DOHH2 (cell line): ENCODE data around the gene MEIG1.
A peak's percentile ranks its signal among the peaks of the same experiment; 100 is the strongest.

Experiments used
- H3F3A ChIP-seq: fragments of 200-600 bp; sonication (generic), shearing (Covaris generic); 2 replicates; pipeline ENCODE4 v1.6.0; 2016; ENCODE audit warnings: antibody characterized with exemption, mild to moderate bottlenecking; ENCODE audit not compliant: control insufficient read depth, insufficient read depth
- H3K27ac ChIP-seq: fragments of 200-600 bp; sonication (generic); 2 replicates; pipeline ENCODE4 v1.5.1; 2014; ENCODE audit warnings: low read depth, mild to moderate bottlenecking, low read length, moderate library complexity
- H3K27me3 ChIP-seq: fragments of 200-600 bp; sonication (generic); 2 replicates; pipeline ENCODE4 v1.6.1; 2014; ENCODE audit warnings: mild to moderate bottlenecking, low read length, mixed read lengths; ENCODE audit not compliant: control insufficient read depth
- H3K36me3 ChIP-seq: fragments of 200-600 bp; sonication (generic); 2 replicates; pipeline ENCODE4 v1.6.1; 2014; ENCODE audit warnings: mild to moderate bottlenecking, low read length, moderate library complexity, mixed read lengths; ENCODE audit not compliant: control insufficient read depth
- H3K4me1 ChIP-seq: fragments of 200-600 bp; sonication (generic); 2 replicates; pipeline ENCODE4 v1.6.1; 2014; ENCODE audit warnings: mild to moderate bottlenecking, low read length, mixed read lengths; ENCODE audit not compliant: control insufficient read depth
- H3K4me2 ChIP-seq: fragments of 200-600 bp; sonication (generic); 2 replicates; pipeline ENCODE4 v1.6.0; 2014; ENCODE audit warnings: mild to moderate bottlenecking, low read length, moderate library complexity
- H3K4me3 ChIP-seq: fragments of 200-600 bp; sonication (generic); 2 replicates; pipeline ENCODE4 v1.5.1; 2014; ENCODE audit warnings: mild to moderate bottlenecking, low read length, mixed read lengths
- H3K79me2 ChIP-seq: fragments of 200-600 bp; sonication (generic); 2 replicates; pipeline ENCODE4 v1.6.1; 2014; ENCODE audit warnings: mild to moderate bottlenecking, low read length, mixed read lengths; ENCODE audit not compliant: control insufficient read depth
- H3K9me2 ChIP-seq: fragments of 200-600 bp; sonication (generic); replicated peaks from 2 replicates; pipeline ENCODE4 v1.6.1; 2014; ENCODE audit warnings: mild to moderate bottlenecking, low read length, mixed read lengths; ENCODE audit not compliant: control insufficient read depth
- H3K9me3 ChIP-seq: fragments of 200-600 bp; sonication (generic); 2 replicates; pipeline ENCODE4 v1.6.1; 2014; ENCODE audit warnings: antibody characterized with exemption, low read length, mixed read lengths; ENCODE audit not compliant: control insufficient read depth, insufficient read depth
- H4K20me1 ChIP-seq: fragments of 200-600 bp; sonication (generic); 2 replicates; pipeline ENCODE4 v1.6.0; 2014; ENCODE audit warnings: low read depth, mild to moderate bottlenecking, antibody characterized with exemption, low read length, moderate library complexity; ENCODE audit not compliant: control insufficient read depth, insufficient read depth
- CTCF ChIP-seq: fragments of 200-600 bp; sonication (generic); IDR thresholded peaks from one replicate; pipeline ENCODE4 v1.5.1; 2014; ENCODE audit warnings: antibody characterized with exemption, mild to moderate bottlenecking, low read depth, low read length; ENCODE audit not compliant: poor library complexity, severe bottlenecking
- EZH2phosphoT487 ChIP-seq: fragments of 200-600 bp; sonication (generic); IDR thresholded peaks from 2 replicates; pipeline ENCODE4 v1.6.1; 2017; ENCODE audit warnings: borderline replicate concordance, mild to moderate bottlenecking, antibody characterized with exemption, low read length, moderate library complexity, mixed read lengths

Gene MEIG1

GRCh38 chr10:14959221-14960057, at the start of gene MEIG1:
Gene MEIG1, plus strand, starts transcription at chr10:14959388. Its CDS starts 7,081 bp downstream, at chr10:14966469.
- H3K4me3 ChIP-seq, result peak within 1 kb of the TSS; percentile 96
- no peaks in the 10 kb centered on the region for H3K9me3 ChIP-seq
- peaks cover 23% of the 10 kb centered on the region for H3F3A ChIP-seq
- peak within 1 kb of the TSS; percentile 94 for H3K27ac ChIP-seq
- H3K27me3 ChIP-seq, result no peaks in the 10 kb centered on the region
- no peak for TF ChIP-seq EZH2phosphoT487
- no peak for TF ChIP-seq CTCF
- peaks cover 3% of the 10 kb centered on the region; the same call in 1 of the 2 replicates for H3K36me3 ChIP-seq
- H3K4me2 ChIP-seq, result peak within 1 kb of the TSS; percentile 90
- H4K20me1 ChIP-seq, result no peaks in the 10 kb centered on the region
- peaks cover 24% of the 10 kb centered on the region for H3K4me1 ChIP-seq
- H3K79me2 ChIP-seq, result no peaks in the 10 kb centered on the region
- no peaks in the 10 kb centered on the region for H3K9me2 ChIP-seq

GRCh38 chr10:14910953-14911352, 48.2 kb upstream of the MEIG1 start:
- Histone ChIP-seq H3K79me2 (peaks cover 51% of the 10 kb centered on the region), H3F3A (peaks cover 16% of the 10 kb centered on the region), H3K4me1 (no peaks in the 10 kb centered on the region), H4K20me1 (no peaks in the 10 kb centered on the region; the same call in 1 of the 2 replicates), H3K27me3 (no peaks in the 10 kb centered on the region), H3K4me3 (no peak overlapping the region), H3K9me2 (no peaks in the 10 kb centered on the region), H3K36me3 (peaks cover 99% of the 10 kb centered on the region), H3K4me2 (no peak overlapping the region), H3K9me3 (no peaks in the 10 kb centered on the region), H3K27ac (no peak overlapping the region)
- TF ChIP-seq CTCF (no peak), EZH2phosphoT487 (no peak)

GRCh38 chr10:14911801-14912200, 47.4 kb upstream of the MEIG1 start:
- Histone ChIP-seq H3K27ac (no peak overlapping the region), H3K4me1 (no peaks in the 10 kb centered on the region), H3K4me2 (no peak overlapping the region), H4K20me1 (no peaks in the 10 kb centered on the region; the same call in 1 of the 2 replicates), H3K79me2 (peaks cover 59% of the 10 kb centered on the region), H3K9me2 (no peaks in the 10 kb centered on the region), H3K36me3 (peaks cover 99% of the 10 kb centered on the region), H3F3A (peaks cover 19% of the 10 kb centered on the region), H3K27me3 (no peaks in the 10 kb centered on the region), H3K9me3 (no peaks in the 10 kb centered on the region), H3K4me3 (no peak overlapping the region)
- TF ChIP-seq CTCF (no peak), EZH2phosphoT487 (no peak)
